HCT116 (cell line): Measurements from ENCODE around the gene ADGRV1. TPM values are rescaled to one million over a fixed set of nuclear protein-coding genes. Genes with fewer than 3 reads are reported as not detected.

Experiments used
- ATAC-seq: fragments of 200-7000 bp; cut with Tn5 transposase; 2 replicates; pipeline ENCODE4 v1.9.1; 2020; ENCODE audit warnings: mild to moderate bottlenecking, moderate library complexity
- BruUV-seq: library from RNA; stranded (reverse); fragments of 400-500 nt; replicated peaks from 2 replicates; lab custom pipeline; 2021; lab: Mats Ljungman, UMichigan
- CTCF ChIA-PET: fragments of 300-600 bp; sonication (Branson Sonifier 250); formaldehyde crosslinking; loops from one replicate; lab custom pipeline; 2021; ENCODE audit warnings: antibody characterized with exemption; lab: Charles Lee
- POLR2A ChIA-PET: fragments of 300-600, 350-600 bp; sonication (Branson Sonifier 250); formaldehyde crosslinking; loops from one replicate; lab custom pipeline; 2021; ENCODE audit warnings: antibody characterized with exemption; lab: Charles Lee
- RAD21 ChIA-PET, 2 experiments: fragments of 300-600 bp; sonication (Branson Sonifier 250); formaldehyde crosslinking; loops; one replicate each; lab custom pipeline; 2023; ENCODE audit warnings: low total read pairs in 2 of 2; ENCODE audit not compliant: uncharacterized antibody in 2 of 2, unreplicated experiment in 2 of 2, low non-redundant PET in 1 of 2; lab: Charles Lee
- DNase-seq: peaks from one replicate; pipeline ENCODE4 v3.0.0-alpha.2; 2010; ENCODE audit warnings: low read depth, low spot score
- H2AFZ ChIP-seq: fragments of 200-600 bp; shearing (Covaris generic), sonication (generic); 2 replicates; pipeline ENCODE4 v1.6.1; 2017; ENCODE audit warnings: low read depth, mixed run types, mixed read lengths, antibody characterized with exemption, low read length; ENCODE audit not compliant: poor library complexity, severe bottlenecking
- H3K27ac ChIP-seq: 2 replicates; pipeline ENCODE4 v1.5.1; 2012; ENCODE audit warnings: low read depth, low read length
- H3K27me3 ChIP-seq: fragments of 200-600 bp; sonication (generic); 2 replicates; pipeline ENCODE4 v1.6.1; 2016; ENCODE audit warnings: mixed run types, low read length, mixed read lengths; ENCODE audit not compliant: insufficient read depth
- H3K36me3 ChIP-seq, 2 experiments: fragments of 200-500 bp in 1 of 2; fragments of 200-600 bp in 1 of 2; sonication (Bioruptor generic) in 1 of 2; sonication (generic) in 1 of 2; 2 replicates each; pipeline versions ENCODE4 v1.5.1 to v1.6.1; 2014 to 2016; ENCODE audit warnings: low read length in 2 of 2, inconsistent platforms in 1 of 2, mixed read lengths in 1 of 2, mixed run types in 1 of 2; ENCODE audit not compliant: insufficient read depth in 2 of 2, control insufficient read depth in 1 of 2
- H3K4me1 ChIP-seq, 2 experiments: fragments of 200-600 bp in 1 of 2; sonication (generic) in 1 of 2; 2 replicates each; pipeline versions ENCODE4 v1.5.1 to v1.6.1; 2012 to 2017; ENCODE audit warnings: low read length in 2 of 2, inconsistent platforms in 1 of 2, mild to moderate bottlenecking in 1 of 2, mixed read lengths in 1 of 2, mixed run types in 1 of 2, moderate library complexity in 1 of 2; ENCODE audit not compliant: insufficient read depth in 2 of 2, control insufficient read depth in 1 of 2
- H3K4me2 ChIP-seq: fragments of 200-600 bp; sonication (generic); 2 replicates; pipeline ENCODE4 v1.6.1; 2017; ENCODE audit warnings: mixed run types, low read length, mixed read lengths
- H3K4me3 ChIP-seq, 2 experiments: fragments of 200-600 bp in 1 of 2; sonication (generic) in 1 of 2; replicated peaks in 1 of 2; 2 replicates each; pipeline ENCODE4 v1.5.1; 2011 to 2016; ENCODE audit warnings: low read length in 2 of 2, control low read depth in 1 of 2, low read depth in 1 of 2, mild to moderate bottlenecking in 1 of 2, mixed read lengths in 1 of 2, mixed run types in 1 of 2
- H3K79me2 ChIP-seq: fragments of 200-600 bp; sonication (generic); 2 replicates; pipeline ENCODE4 v1.6.1; 2017; ENCODE audit warnings: mild to moderate bottlenecking, mixed run types, low read length, moderate library complexity, mixed read lengths; ENCODE audit not compliant: insufficient read depth
- H3K9ac ChIP-seq: fragments of 200-600 bp; sonication (generic); 2 replicates; pipeline ENCODE4 v1.6.1; 2016; ENCODE audit warnings: low read length, mixed read lengths
- H3K9me2 ChIP-seq: fragments of 200-600 bp; sonication (generic), shearing (Covaris generic); 2 replicates; pipeline ENCODE4 v1.6.1; 2017; ENCODE audit warnings: mixed run types, mild to moderate bottlenecking, moderate library complexity; ENCODE audit not compliant: insufficient read depth
- H3K9me3 ChIP-seq, 2 experiments: fragments of 200-500 bp in 1 of 2; fragments of 200-600 bp in 1 of 2; sonication (Bioruptor generic) in 1 of 2; sonication (generic) in 1 of 2; 2 replicates each; pipeline ENCODE4 v1.6.1; 2014 to 2017; ENCODE audit warnings: low read length in 2 of 2, mixed read lengths in 2 of 2, inconsistent platforms in 1 of 2, low read depth in 1 of 2, mild to moderate bottlenecking in 1 of 2, mixed run types in 1 of 2, moderate library complexity in 1 of 2; ENCODE audit not compliant: control insufficient read depth in 1 of 2, insufficient read depth in 1 of 2
- H4K20me1 ChIP-seq: fragments of 200-600 bp; sonication (generic), shearing (Covaris generic); 2 replicates; pipeline ENCODE4 v1.6.1; 2017; ENCODE audit warnings: mixed run types, mild to moderate bottlenecking, moderate library complexity; ENCODE audit not compliant: insufficient read depth
- CBX3 ChIP-seq: IDR thresholded peaks from 2 replicates; pipeline ENCODE4 v1.6.1; 2012; ENCODE audit warnings: low read depth
- CEBPB ChIP-seq: IDR thresholded peaks from 2 replicates; pipeline ENCODE4 v1.6.1; 2012; ENCODE audit warnings: low read depth
- EGR1 ChIP-seq: IDR thresholded peaks from 2 replicates; pipeline ENCODE4 v1.6.1; 2012; ENCODE audit warnings: low read depth
- EZH2 ChIP-seq: fragments of 200-600 bp; sonication (generic); IDR thresholded peaks from 2 replicates; pipeline ENCODE4 v1.6.1; 2017; ENCODE audit warnings: antibody characterized with exemption, mixed run types
- FOSL1 ChIP-seq: IDR thresholded peaks from 2 replicates; pipeline ENCODE4 v1.6.1; 2012; ENCODE audit warnings: low read depth
- JUND ChIP-seq: IDR thresholded peaks from 2 replicates; pipeline ENCODE4 v1.6.1; 2012
- POLR2A ChIP-seq: IDR thresholded peaks from 2 replicates; pipeline ENCODE4 v1.7.0; 2011; ENCODE audit warnings: borderline replicate concordance; ENCODE audit not compliant: insufficient read depth, insufficient read length; ENCODE audit errors: extremely low read depth
- POLR2AphosphoS5 ChIP-seq: IDR thresholded peaks from 2 replicates; pipeline ENCODE4 v1.6.1; 2011; ENCODE audit warnings: mild to moderate bottlenecking, low read depth, low read length, moderate library complexity
- SP1 ChIP-seq: IDR thresholded peaks from 2 replicates; pipeline ENCODE4 v1.6.1; 2012; ENCODE audit warnings: low read depth
- YY1 ChIP-seq: IDR thresholded peaks from 2 replicates; pipeline ENCODE4 v1.6.1; 2011; ENCODE audit warnings: low read length, low read depth, moderate library complexity, mild to moderate bottlenecking; ENCODE audit not compliant: insufficient replicate concordance; ENCODE audit errors: extremely low read depth
- ZFX ChIP-seq: fragments of 450-650 bp; IDR thresholded peaks from 2 replicates; pipeline ENCODE4 v1.6.1; 2017
- ZNF274 ChIP-seq: fragments of 200-500 bp; sonication (Bioruptor generic); IDR thresholded peaks from 2 replicates; pipeline ENCODE4 v1.6.1; 2014; ENCODE audit warnings: mild to moderate bottlenecking, low read depth, low read length, inconsistent platforms
- intact Hi-C: fragments of 100-400 bp; cut with micrococcal nuclease; formaldehyde crosslinking; loops from 2 replicates; pipeline ENCODE4 v1.10.0; 2022
- total RNA-seq: library from RNA; stranded (reverse); gene quantifications from one replicate; pipeline ENCODE4 v1.2.1, GENCODE V29; 2021; ENCODE audit not compliant: unreplicated experiment

Gene ADGRV1
- total RNA-seq, 1 experiment from 2014 or later: 6.0 TPM

GRCh38 chr5:90707698-90708097, 149.1 kb downstream of the ADGRV1 start:
- Histone ChIP-seq H2AFZ (no peak overlapping the region), H3K4me1 (no peaks in the 10 kb centered on the region), H3K9me2 (no peaks in the 10 kb centered on the region), H3K4me2 (no peak overlapping the region), H3K79me2 (no peaks in the 10 kb centered on the region), H3K9me3 (no peaks in the 10 kb centered on the region), H3K4me3 (no peak overlapping the region), H3K27me3 (no peaks in the 10 kb centered on the region), H3K27ac (no peak overlapping the region), H3K36me3 (no peaks in the 10 kb centered on the region), H4K20me1 (no peaks in the 10 kb centered on the region), H3K9ac (no peak overlapping the region)
- CTCF ChIA-PET: interaction anchor here (0.8 to 3.2 kb wide), 2 partner anchors 76 to 103 kb away, joined by 3 to 15 read pairs; no protein-coding TSS in a partner anchor
- RAD21 ChIA-PET: interaction anchor here in 1 of 2 experiments (0.5 kb wide), 1 partner anchor 103 kb away, joined by 3 read pairs; no protein-coding TSS in a partner anchor
- POLR2A ChIA-PET: no interaction called here
- no peak for ATAC-seq
- TF ChIP-seq ZNF274 (no peak), YY1 (no peak), EGR1 (no peak), POLR2A (no peak), EZH2 (no peak), CBX3 (no peak), JUND (no peak), SP1 (no peak), ZFX (no peak), POLR2AphosphoS5 (no peak), CEBPB (no peak), FOSL1 (no peak)
- intact Hi-C loops: no loop called here
- no peak for DNase-seq
- no TSS peak for BruUV-seq
